RWPE2 (cell line): ENCODE measurements around the gene BRAT1.

Experiments used
- ATAC-seq: fragments of 200-7000 bp; cut with Tn5 transposase; 3 replicates; pipeline ENCODE4 v1.9.1; 2021; ENCODE audit warnings: low read depth
- DNase-seq: peaks from one replicate; pipeline ENCODE4 v3.0.0-alpha.2; 2020; ENCODE audit warnings: low spot score
- H3K27ac ChIP-seq: fragments of 450-650 bp; 2 replicates; pipeline ENCODE4 v1.5.1; 2017; ENCODE audit warnings: mild to moderate bottlenecking; ENCODE audit not compliant: poor library complexity, severe bottlenecking
- H3K27me3 ChIP-seq: fragments of 250-450 bp; sonication (Bioruptor Pico); 2 replicates; pipeline ENCODE4 v1.5.1; 2021; ENCODE audit warnings: mild to moderate bottlenecking, moderate library complexity; ENCODE audit not compliant: insufficient read depth, poor library complexity, severe bottlenecking
- H3K36me3 ChIP-seq: fragments of 250-450 bp; sonication (Bioruptor Pico); 2 replicates; pipeline ENCODE4 v1.5.1; 2020; ENCODE audit warnings: low read depth, mild to moderate bottlenecking, moderate library complexity
- H3K4me1 ChIP-seq: fragments of 250-450 bp; sonication (Bioruptor Pico); 2 replicates; pipeline ENCODE4 v1.5.1; 2021; ENCODE audit warnings: mild to moderate bottlenecking, moderate library complexity; ENCODE audit not compliant: insufficient read depth, poor library complexity, severe bottlenecking
- H3K4me3 ChIP-seq: fragments of 250-450 bp; sonication (Bioruptor Pico); 2 replicates; pipeline ENCODE4 v1.5.1; 2021; ENCODE audit warnings: mild to moderate bottlenecking, moderate library complexity; ENCODE audit not compliant: severe bottlenecking
- H3K9me3 ChIP-seq: fragments of 250-450 bp; sonication (Bioruptor Pico); 2 replicates; pipeline ENCODE4 v1.5.1; 2021; ENCODE audit warnings: mild to moderate bottlenecking, moderate library complexity; ENCODE audit not compliant: severe bottlenecking
- TF ChIP-seq, protein P1 (sequence below): fragments of 450-650 bp; IDR thresholded peaks from one replicate; pipeline ENCODE4 v1.5.1; 2017; ENCODE audit warnings: mild to moderate bottlenecking, moderate library complexity; ENCODE audit not compliant: poor library complexity, severe bottlenecking

Gene BRAT1

GRCh38 chr7:2596464-2597272 lies 41.3 kb upstream of the BRAT1 start:
- Histone ChIP-seq H3K27me3 (no peaks in the 10 kb centered on the region), H3K4me1 (no peaks in the 10 kb centered on the region), H3K36me3 (peaks cover 15% of the 10 kb centered on the region), H3K4me3 (no peak overlapping the region), H3K27ac (no peak overlapping the region), H3K9me3 (no peaks in the 10 kb centered on the region)
- TF ChIP-seq, protein P1, sequence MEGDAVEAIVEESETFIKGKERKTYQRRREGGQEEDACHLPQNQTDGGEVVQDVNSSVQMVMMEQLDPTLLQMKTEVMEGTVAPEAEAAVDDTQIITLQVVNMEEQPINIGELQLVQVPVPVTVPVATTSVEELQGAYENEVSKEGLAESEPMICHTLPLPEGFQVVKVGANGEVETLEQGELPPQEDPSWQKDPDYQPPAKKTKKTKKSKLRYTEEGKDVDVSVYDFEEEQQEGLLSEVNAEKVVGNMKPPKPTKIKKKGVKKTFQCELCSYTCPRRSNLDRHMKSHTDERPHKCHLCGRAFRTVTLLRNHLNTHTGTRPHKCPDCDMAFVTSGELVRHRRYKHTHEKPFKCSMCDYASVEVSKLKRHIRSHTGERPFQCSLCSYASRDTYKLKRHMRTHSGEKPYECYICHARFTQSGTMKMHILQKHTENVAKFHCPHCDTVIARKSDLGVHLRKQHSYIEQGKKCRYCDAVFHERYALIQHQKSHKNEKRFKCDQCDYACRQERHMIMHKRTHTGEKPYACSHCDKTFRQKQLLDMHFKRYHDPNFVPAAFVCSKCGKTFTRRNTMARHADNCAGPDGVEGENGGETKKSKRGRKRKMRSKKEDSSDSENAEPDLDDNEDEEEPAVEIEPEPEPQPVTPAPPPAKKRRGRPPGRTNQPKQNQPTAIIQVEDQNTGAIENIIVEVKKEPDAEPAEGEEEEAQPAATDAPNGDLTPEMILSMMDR: no peak
- DNase-seq: no peak
- ATAC-seq: no peak

DNA sequence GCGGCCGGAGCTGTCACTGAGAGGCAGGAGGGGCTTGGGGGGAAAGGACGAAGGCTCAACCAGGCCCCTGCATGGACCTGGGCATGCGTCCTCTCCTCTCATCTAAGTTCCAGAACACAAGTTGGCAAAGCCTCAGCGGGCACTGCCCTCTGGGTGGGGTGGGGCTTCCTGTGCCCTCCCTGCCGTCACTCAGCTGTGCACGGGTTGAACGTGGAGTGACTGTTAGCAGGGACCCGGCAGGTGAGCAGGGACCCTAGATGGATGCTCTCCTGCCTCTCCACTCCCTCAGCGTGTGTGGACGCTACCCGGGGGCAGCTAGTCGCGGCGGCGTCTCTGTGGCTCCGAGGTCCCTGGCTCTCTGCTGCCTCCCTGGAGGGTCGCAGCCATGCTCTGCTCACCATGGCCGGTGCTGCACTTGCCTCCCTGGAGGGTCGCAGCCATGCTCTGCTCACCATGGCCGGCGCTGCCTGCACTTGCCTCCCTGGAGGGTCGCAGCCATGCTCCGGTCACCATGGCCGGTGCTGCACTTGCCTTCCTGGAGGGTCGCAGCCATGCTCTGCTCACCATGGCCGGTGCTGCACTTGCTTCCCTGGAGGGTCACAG lies 40.0 kb upstream of the BRAT1 start:
- H3K27ac ChIP-seq: no peak overlapping the region
- H3K36me3 ChIP-seq: peaks cover 20% of the 10 kb centered on the region

DNA sequence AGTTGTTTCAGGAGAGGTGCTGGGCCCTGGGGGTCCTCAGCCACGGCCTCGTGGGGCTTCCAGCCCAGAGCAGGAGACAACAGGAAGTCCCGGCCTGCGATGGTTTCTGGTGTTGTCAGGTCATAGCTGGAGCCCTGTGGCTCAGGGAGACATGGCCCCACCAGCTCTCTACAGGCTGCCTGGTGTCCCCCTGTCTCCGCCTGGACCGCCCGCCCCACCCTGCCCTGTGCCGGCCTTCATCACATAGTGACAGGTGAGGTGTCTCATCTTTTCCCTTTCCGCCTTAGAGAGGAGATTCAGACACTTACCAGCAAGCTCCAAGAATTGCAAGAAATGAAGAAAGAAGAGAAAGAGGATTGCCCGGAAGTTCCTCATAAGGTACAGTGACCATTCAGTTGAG lies 39.3 kb upstream of the BRAT1 start:
- Histone ChIP-seq H3K27ac (no peak overlapping the region), H3K27me3 (no peaks in the 10 kb centered on the region), H3K36me3 (peaks cover 20% of the 10 kb centered on the region), H3K4me1 (no peaks in the 10 kb centered on the region), H3K4me3 (no peak overlapping the region), H3K9me3 (no peaks in the 10 kb centered on the region)
- no peak for DNase-seq
- ATAC-seq: no peak
- TF ChIP-seq, protein P1: no peak

More for the DNA sequence above, 40.0 kb upstream of the BRAT1 start:
- H3K4me3 ChIP-seq: no peak overlapping the region
- H3K27me3 ChIP-seq: no peaks in the 10 kb centered on the region
- TF ChIP-seq, protein P1: no peak
- ATAC-seq (no peak), DNase-seq (no peak)
- no peaks in the 10 kb centered on the region for H3K4me1 ChIP-seq
- no peaks in the 10 kb centered on the region for H3K9me3 ChIP-seq

GRCh38 chr7:2593036-2593727 lies 37.9 kb upstream of the BRAT1 start:
- Histone ChIP-seq H3K27me3 (no peaks in the 10 kb centered on the region), H3K4me1 (no peaks in the 10 kb centered on the region), H3K27ac (no peak overlapping the region), H3K36me3 (peaks cover 12% of the 10 kb centered on the region), H3K4me3 (no peak overlapping the region), H3K9me3 (no peaks in the 10 kb centered on the region)
- DNase-seq (no peak), ATAC-seq (no peak)
- TF ChIP-seq, protein P1: no peak
